ENCODE measurements around the gene MIPOL1.
"Not testable (repeated sequence)": the region's sequence is repeated elsewhere in the genome, so short reads cannot be mapped to it uniquely, and the experiment has no call there.

MIPOL1 gene

DNA sequence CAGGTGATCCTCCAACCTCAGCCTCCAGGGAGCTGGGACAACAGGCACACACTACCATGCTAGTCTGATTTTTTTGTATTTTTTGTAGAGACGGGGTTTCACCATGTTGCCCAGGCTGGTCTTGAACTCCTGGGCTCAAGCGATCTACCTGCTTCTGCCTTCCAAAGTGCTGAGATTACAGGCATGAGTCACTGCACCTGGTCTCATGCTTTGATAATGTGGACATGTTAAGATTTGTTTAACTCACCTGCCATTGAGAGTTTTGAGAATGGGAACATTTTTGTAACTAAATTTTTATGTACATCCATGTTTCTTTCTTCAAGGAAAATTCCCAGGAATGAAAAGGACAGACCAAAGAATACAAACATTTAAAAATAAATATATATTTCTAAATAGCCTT lies 121.2 kb downstream of the MIPOL1 start:
- CTCF ChIA-PET, result no interaction called here
- TF ChIP-seq, protein P1, sequence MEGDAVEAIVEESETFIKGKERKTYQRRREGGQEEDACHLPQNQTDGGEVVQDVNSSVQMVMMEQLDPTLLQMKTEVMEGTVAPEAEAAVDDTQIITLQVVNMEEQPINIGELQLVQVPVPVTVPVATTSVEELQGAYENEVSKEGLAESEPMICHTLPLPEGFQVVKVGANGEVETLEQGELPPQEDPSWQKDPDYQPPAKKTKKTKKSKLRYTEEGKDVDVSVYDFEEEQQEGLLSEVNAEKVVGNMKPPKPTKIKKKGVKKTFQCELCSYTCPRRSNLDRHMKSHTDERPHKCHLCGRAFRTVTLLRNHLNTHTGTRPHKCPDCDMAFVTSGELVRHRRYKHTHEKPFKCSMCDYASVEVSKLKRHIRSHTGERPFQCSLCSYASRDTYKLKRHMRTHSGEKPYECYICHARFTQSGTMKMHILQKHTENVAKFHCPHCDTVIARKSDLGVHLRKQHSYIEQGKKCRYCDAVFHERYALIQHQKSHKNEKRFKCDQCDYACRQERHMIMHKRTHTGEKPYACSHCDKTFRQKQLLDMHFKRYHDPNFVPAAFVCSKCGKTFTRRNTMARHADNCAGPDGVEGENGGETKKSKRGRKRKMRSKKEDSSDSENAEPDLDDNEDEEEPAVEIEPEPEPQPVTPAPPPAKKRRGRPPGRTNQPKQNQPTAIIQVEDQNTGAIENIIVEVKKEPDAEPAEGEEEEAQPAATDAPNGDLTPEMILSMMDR (IDR thresholded peaks at IDR 0.05; ENCODE audit: control extremely low read depth, extremely low read depth, low read depth, missing control alignments), result no peak
- POLR2A ChIA-PET, result no interaction called here
- no peak for DNase-seq (ENCODE audit: extremely low spot score)

DNA sequence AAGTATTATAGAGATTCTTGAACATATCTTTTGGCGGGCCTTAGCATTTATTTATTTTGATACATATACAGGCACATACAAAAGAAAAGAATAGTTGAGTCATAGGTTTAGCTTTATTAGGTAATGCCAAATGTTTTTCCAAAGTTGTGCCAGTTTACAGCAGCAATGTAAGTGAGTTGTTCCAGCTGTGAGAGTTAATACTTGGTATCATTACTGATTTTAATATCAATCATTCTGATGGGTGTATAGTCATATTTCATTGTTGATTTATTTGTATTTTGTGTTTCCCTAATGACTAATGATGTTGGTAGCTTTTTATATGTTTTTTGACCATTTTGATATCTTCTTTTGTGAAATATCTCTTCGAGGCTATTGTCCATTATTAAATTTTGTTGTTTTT lies 122.4 kb downstream of the MIPOL1 start:
- DNase-seq (ENCODE audit: extremely low spot score), result no peak
- CTCF ChIA-PET, result no interaction called here
- TF ChIP-seq, protein P1 (IDR thresholded peaks at IDR 0.05; ENCODE audit: control extremely low read depth, extremely low read depth, low read depth, missing control alignments), result no peak
- POLR2A ChIA-PET, result no interaction called here

DNA sequence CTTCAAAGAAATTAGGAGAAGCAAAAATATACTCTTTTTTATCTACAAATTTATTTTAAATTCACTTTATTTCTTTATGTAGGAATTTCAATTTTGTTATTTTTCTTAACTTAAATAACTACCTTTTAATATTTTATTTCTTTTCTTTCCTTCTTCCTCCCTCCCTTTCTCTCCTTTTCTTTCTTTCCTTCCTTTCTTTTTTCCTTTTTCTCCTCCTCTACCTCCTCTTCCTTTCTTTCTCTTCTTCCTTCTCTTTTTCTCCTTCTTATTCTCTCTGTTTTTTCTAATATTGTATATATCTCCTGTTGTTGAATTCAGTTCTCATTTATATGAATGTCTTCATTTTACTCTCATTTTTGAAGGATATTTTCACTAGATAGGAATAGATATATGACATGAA lies 127.6 kb downstream of the MIPOL1 start:
- no peak for DNase-seq (ENCODE audit: extremely low spot score)
- TF ChIP-seq, protein P1 (IDR thresholded peaks at IDR 0.05; ENCODE audit: control extremely low read depth, extremely low read depth, low read depth, missing control alignments), result no peak
- CTCF ChIA-PET, result no interaction called here
- POLR2A ChIA-PET, result no interaction called here

DNA sequence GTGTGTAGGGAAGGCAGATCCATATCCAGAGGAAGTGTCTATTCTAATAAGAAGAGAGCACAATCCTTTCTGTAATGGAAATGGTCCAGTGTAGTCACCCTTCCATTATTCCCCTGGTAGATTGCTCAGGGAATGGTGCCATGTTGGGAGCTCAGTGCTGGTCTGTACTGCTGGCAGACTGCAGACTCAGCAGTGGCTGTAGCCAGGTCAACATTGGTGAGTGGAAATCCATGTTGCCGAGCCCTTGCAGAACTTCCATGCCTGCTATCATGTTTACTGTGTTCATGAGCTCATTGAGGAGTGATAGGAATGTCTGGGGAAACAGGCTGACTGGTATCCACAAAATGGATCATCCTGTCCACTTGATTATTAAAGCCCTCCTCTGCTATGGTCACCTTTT lies 128.7 kb downstream of the MIPOL1 start:
- POLR2A ChIA-PET, result no interaction called here
- TF ChIP-seq, protein P1 (IDR thresholded peaks at IDR 0.05; ENCODE audit: control extremely low read depth, extremely low read depth, low read depth, missing control alignments), result no peak
- DNase-seq (ENCODE audit: extremely low spot score), result no peak
- CTCF ChIA-PET, result no interaction called here

DNA sequence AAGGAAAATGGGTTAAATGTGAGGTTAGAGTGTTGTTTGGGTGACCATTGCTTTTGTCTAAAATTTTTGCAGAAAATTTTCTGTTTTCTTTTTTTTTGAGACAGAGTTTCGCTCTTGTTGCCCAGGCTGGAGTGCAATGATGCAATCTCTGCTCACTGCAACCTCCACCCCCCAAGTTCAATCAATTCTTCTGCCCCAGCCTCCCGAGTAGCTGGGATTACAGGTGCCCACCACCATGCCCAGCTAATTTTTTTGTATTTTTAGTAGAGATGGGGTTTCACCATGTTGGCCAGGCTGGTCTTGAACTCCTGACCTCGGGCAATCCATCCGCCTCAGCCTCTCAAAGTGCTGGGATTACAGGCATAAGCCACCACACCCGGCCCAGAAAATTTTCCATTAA lies 130.2 kb downstream of the MIPOL1 start:
- DNase-seq (ENCODE audit: extremely low spot score); CTCF ChIA-PET; POLR2A ChIA-PET: not testable (repeated sequence)

DNA sequence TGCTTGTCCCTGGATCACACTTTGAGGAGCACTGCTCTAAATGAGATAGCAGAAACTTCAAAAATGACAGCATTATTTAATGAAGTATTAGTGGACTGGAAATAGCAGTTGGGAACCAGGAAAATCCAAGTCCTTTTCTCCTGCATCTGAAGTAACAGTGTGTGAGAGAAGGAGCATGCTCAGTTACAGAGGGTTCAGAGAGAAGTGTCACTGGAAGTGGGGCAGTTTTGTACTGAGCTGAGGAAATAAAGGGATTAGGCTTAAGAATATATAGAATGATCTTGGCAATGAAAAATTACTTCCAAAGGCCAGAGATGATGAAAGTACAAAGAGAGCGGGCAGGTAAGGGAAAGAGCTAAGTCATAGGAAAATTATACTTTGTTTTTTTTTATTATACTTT lies 130.9 kb downstream of the MIPOL1 start:
- POLR2A ChIA-PET, result no interaction called here
- CTCF ChIA-PET, result interaction anchor here (1.2 kb wide), 1 partner anchor 16 kb away, joined by 3 read pairs; no protein-coding TSS in a partner anchor
- DNase-seq (ENCODE audit: extremely low spot score), result no peak
- TF ChIP-seq, protein P1 (IDR thresholded peaks at IDR 0.05; ENCODE audit: control extremely low read depth, extremely low read depth, low read depth, missing control alignments), result no peak

DNA sequence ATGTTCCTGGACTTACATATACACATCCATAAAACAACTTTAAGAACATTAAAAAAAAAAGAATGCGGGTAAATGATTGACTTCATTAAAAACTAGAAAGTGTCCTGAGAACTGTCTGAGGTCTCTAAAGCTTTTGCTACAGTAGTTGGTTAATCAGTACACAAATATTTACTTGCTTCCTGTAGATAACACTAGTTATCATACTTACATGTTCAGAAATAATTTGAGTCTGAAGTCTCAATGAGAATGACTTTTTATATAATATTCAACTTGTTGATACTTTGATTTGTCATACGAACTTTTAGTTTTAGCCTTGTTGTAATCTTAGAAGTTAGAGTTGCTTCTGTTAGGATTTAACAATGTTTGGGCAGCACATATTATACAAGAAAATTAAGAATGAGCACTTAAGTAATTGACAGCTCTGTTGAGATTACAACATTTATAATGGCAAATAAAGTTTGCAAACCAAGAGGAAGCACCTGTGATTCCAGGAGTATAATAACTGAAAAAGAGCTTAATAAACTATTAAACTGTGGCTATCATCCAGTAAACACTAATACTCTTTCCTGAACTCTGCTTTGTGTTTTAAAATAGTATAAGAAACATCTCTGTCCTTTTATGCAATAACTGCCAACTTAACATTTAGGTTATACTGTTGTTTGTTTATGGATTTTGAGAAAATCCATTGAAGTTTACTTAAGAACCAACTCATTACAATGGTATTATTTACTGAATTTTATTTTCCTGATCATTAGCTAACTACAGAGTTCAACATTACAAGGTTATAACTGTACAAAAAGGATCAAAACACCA lies 131.7 kb downstream of the MIPOL1 start:
- CTCF ChIA-PET, result interaction anchor here (1.0 to 1.2 kb wide), 2 partner anchors 15 to 42 kb away, joined by 3 read pairs; no protein-coding TSS in a partner anchor
- TF ChIP-seq, protein P1 (IDR thresholded peaks at IDR 0.05; ENCODE audit: control extremely low read depth, extremely low read depth, low read depth, missing control alignments), result no peak
- POLR2A ChIA-PET, result no interaction called here
- DNase-seq (ENCODE audit: extremely low spot score), result no peak

Measured in GM10248 (cell line).